ENCODE data around the gene SREBF1.

- TF ChIP-seq POLR2A (IDR thresholded peaks at IDR 0.05) (no peak), CTCF (IDR thresholded peaks at IDR 0.05) (no peak), POLR2AphosphoS5 (IDR thresholded peaks at IDR 0.05) (no peak)
Measured at GRCh38 chr17:17883801-17884200, 47.0 kb upstream of the SREBF1 start.

Measured in stomach (tissue), 4 donors.